22Rv1 (cell line): ENCODE data around the gene PNPLA7.
A peak's percentile ranks its signal among the peaks of the same experiment; 100 is the strongest.

Experiments used
- H3K27ac ChIP-seq: fragments of 450-650 bp; 2 replicates; pipeline ENCODE4 v1.5.1; 2017
- ZFX ChIP-seq: fragments of 450-650 bp; IDR thresholded peaks from 2 replicates; pipeline ENCODE4 v1.6.1; 2017; ENCODE audit warnings: antibody characterized with exemption, borderline replicate concordance
- TF ChIP-seq, protein P1 (sequence below): fragments of 450-650 bp; IDR thresholded peaks from 2 replicates; pipeline ENCODE4 v1.5.1; 2017; ENCODE audit warnings: mild to moderate bottlenecking

Gene PNPLA7

DNA sequence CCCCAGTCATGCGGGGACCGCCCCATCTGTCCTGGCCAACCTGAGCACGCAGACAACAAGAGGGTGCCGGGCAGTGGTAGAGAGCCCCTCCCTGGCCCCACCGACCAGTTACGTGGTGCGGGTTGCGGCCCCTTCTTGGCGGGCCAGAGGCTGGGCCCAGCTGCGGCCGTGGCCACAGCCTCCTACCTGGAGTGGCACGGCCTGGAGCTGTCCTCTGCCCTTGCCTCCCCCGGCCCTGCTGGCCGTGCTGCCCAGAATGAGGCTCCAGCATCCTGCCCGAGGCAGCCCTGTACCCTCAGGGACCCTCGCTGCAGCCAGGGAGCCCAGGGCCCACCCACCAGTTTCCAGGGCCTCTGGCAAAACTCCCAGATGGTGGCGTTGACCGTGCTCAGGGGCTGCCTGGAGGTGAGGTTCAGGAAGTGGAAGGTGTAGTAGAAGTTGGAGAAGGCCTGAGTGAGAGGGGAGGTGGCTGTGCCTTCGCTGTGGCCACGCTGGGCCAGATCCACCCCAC, 114.8 kb downstream of the PNPLA7 start:
- TF ChIP-seq, protein P1, sequence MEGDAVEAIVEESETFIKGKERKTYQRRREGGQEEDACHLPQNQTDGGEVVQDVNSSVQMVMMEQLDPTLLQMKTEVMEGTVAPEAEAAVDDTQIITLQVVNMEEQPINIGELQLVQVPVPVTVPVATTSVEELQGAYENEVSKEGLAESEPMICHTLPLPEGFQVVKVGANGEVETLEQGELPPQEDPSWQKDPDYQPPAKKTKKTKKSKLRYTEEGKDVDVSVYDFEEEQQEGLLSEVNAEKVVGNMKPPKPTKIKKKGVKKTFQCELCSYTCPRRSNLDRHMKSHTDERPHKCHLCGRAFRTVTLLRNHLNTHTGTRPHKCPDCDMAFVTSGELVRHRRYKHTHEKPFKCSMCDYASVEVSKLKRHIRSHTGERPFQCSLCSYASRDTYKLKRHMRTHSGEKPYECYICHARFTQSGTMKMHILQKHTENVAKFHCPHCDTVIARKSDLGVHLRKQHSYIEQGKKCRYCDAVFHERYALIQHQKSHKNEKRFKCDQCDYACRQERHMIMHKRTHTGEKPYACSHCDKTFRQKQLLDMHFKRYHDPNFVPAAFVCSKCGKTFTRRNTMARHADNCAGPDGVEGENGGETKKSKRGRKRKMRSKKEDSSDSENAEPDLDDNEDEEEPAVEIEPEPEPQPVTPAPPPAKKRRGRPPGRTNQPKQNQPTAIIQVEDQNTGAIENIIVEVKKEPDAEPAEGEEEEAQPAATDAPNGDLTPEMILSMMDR = no peak
- no peak for TF ChIP-seq ZFX
- peak overlapping the region; percentile 13; the same call in 1 of the 2 replicates for H3K27ac ChIP-seq

GRCh38 chr9:137434498-137435380, 115.5 kb downstream of the PNPLA7 start:
- H3K27ac ChIP-seq = no peak overlapping the region
- TF ChIP-seq ZFX = no peak
- TF ChIP-seq, protein P1 = no peak

DNA sequence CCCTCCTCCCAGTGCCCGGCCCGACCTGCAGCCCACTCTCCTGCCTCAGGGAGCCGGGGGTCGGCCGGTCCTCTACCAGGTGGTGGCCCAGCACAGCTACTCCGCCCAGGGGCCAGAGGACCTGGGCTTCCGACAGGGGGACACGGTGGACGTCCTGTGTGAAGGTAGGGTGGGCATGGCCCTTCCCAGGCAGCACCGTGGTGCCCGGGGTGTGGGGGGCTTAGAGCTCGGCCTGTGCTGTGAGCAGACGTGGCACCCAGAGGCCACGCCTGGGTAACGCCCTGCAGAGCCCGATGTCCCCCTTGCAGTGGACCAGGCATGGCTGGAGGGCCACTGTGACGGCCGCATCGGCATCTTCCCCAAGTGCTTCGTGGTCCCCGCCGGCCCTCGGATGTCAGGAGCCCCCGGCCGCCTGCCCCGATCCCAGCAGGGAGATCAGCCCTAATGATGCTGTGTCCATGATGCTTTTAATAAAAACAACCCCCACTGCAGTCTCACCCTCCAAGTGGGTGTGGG, 116.2 kb downstream of the PNPLA7 start:
- H3K27ac ChIP-seq = no peak overlapping the region
- TF ChIP-seq, protein P1 = no peak
- TF ChIP-seq ZFX = no peak

DNA sequence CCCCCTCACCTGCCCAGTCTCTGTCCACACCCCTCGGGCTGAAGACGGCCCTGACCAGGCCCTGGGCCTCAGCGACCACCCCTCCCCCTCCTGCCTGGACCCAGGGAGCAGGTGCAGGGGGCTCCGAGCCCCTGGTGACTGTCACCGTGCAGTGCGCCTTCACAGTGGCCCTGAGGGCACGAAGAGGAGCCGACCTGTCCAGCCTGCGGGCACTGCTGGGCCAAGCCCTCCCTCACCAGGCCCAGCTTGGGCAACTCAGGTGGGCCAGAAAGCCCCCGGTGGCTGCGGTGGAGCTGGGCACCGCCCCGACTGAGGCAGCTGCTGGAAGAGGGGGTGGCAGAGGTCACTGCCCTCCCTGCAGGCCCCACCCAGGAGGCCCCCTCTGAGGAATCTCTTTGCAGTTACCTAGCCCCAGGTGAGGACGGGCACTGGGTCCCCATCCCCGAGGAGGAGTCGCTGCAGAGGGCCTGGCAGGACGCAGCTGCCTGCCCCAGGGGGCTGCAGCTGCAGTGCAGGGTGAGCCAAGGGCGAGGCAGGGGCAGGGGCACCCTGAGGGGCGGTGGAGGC, 116.8 kb downstream of the PNPLA7 start:
- no peak overlapping the region for H3K27ac ChIP-seq
- TF ChIP-seq, protein P1 = no peak
- TF ChIP-seq ZFX = no peak

- TF ChIP-seq, protein P1 = no peak
- no peak for TF ChIP-seq ZFX
- H3K27ac ChIP-seq = no peak overlapping the region
These were observed 117.4 kb downstream of the PNPLA7 start for GRCh38 chr9:137432687-137433348.

- no peak for TF ChIP-seq ZFX
- no peak overlapping the region for H3K27ac ChIP-seq
These were observed 118.7 kb downstream of the PNPLA7 start for GRCh38 chr9:137431416-137431931.

DNA sequence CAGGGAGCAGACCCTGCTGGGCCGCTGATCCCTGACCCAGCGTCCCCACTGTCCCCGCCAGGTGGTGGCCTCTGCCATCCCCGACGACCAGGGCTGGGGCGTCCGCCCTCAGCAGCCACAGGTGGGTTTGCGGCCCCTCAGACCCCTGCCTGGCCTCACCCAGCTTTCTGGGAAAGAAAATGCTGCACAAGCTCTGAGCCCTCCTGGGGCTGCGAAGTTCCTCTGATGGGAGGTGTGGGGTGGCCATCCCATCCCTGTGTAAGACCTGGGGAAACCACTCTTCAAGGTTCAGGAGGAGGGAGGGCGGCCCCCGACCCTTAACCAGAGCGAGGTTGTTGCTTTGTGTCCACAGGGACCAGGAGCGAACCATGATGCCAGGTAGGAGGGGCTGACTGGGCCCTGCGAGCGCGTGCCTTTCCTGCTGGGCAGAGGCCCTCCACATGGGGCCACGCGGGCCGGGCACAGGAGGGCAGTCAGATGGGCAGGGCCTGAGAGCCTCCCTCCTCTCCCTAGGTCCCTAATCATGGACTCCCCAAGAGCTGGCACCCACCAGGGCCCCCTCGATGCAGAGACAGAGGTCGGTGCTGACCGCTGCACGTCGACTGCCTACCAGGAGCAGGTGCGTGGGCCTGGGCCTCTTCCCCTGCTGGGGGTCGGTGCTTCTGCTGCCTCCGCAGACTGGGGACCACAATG, 119.3 kb downstream of the PNPLA7 start:
- TF ChIP-seq, protein P1 = no peak
- TF ChIP-seq ZFX = no peak
- H3K27ac ChIP-seq = no peak overlapping the region
